H1 (cell line): ENCODE data around the gene CHPT1. TPM values are rescaled to one million over a fixed set of nuclear protein-coding genes. Genes with fewer than 3 reads are reported as not detected.

Experiments
- CTCF ChIA-PET: fragments of 300-600 bp; sonication (Branson Sonifier 250); formaldehyde crosslinking; loops from one replicate; lab custom pipeline; 2021; ENCODE audit not compliant: partially characterized antibody; lab: Charles Lee
- POLR2A ChIA-PET: fragments of 300-600 bp; sonication (Branson Sonifier 250); formaldehyde crosslinking; loops from one replicate; lab custom pipeline; 2021; ENCODE audit warnings: inconsistent platforms; ENCODE audit not compliant: partially characterized antibody; lab: Charles Lee
- DNase-seq, 2 experiments: peaks; one replicate each; pipeline versions ENCODE4 v3.0.0 to v3.0.0-alpha.2; 2010 to 2022; ENCODE audit warnings: low spot score in 2 of 2, low read depth in 1 of 2, mixed read lengths in 1 of 2
- FAIRE-seq: peaks from 2 replicates; lab custom pipeline; 2011; peaks lifted over from hg19 to GRCh38; lab: Jason Lieb, UNC
- H2AFZ ChIP-seq: 2 replicates; pipeline ENCODE4 v1.8.1; 2012; ENCODE audit warnings: low read length, inconsistent platforms
- H2AK5ac ChIP-seq: 2 replicates; pipeline ENCODE4 v1.6.1; 2013; ENCODE audit warnings: low read depth, low read length
- H2BK120ac ChIP-seq: replicated peaks from 2 replicates; pipeline ENCODE3; 2013; ENCODE audit warnings: low read depth, low read length, inconsistent platforms
- H2BK12ac ChIP-seq: 2 replicates; pipeline ENCODE4 v1.6.1; 2013; ENCODE audit warnings: low read depth, low read length
- H2BK15ac ChIP-seq: 2 replicates; pipeline ENCODE4 v1.6.1; 2013; ENCODE audit warnings: low read length
- H2BK20ac ChIP-seq: 2 replicates; pipeline ENCODE4 v1.6.1; 2013; ENCODE audit warnings: low read length
- H2BK5ac ChIP-seq: 2 replicates; pipeline ENCODE4 v1.6.1; 2013; ENCODE audit warnings: low read depth, low read length
- H3K14ac ChIP-seq: 2 replicates; pipeline ENCODE4 v1.6.1; 2013; ENCODE audit warnings: inconsistent platforms; ENCODE audit not compliant: insufficient read length
- H3K18ac ChIP-seq: 2 replicates; pipeline ENCODE4 v1.6.1; 2013; ENCODE audit warnings: low read length; ENCODE audit errors: extremely low read depth
- H3K23ac ChIP-seq: 2 replicates; pipeline ENCODE4 v1.6.1; 2013; ENCODE audit warnings: inconsistent platforms; ENCODE audit not compliant: insufficient read length
- H3K23me2 ChIP-seq: 2 replicates; pipeline ENCODE4 v1.6.1; 2013; ENCODE audit warnings: low read depth, low read length
- H3K27ac ChIP-seq: 2 replicates; pipeline ENCODE4 v1.6.1; 2011; ENCODE audit warnings: low read depth, low read length, inconsistent platforms
- H3K27me3 ChIP-seq, 4 experiments: replicated peaks in 1 of 4; 1 replicate in 1 of 4; 2 replicates in 3 of 4; pipeline versions ENCODE4 v1.6.1 to v1.8.1; 2011 to 2013; ENCODE audit warnings: low read length in 3 of 4, mild to moderate bottlenecking in 3 of 4, inconsistent platforms in 2 of 4, mixed read lengths in 2 of 4, moderate library complexity in 1 of 4; ENCODE audit not compliant: control insufficient read depth in 3 of 4, insufficient read depth in 3 of 4; ENCODE audit errors: extremely low read depth in 1 of 4
- H3K36me3 ChIP-seq, 4 experiments: 2 replicates each; pipeline versions ENCODE4 v1.6.1 to v1.8.1; 2011 to 2013; ENCODE audit warnings: mild to moderate bottlenecking in 4 of 4, low read length in 3 of 4, moderate library complexity in 2 of 4, control low read depth in 1 of 4, inconsistent platforms in 1 of 4; ENCODE audit not compliant: insufficient read depth in 4 of 4, control insufficient read depth in 2 of 4
- H3K4ac ChIP-seq: replicated peaks from 2 replicates; pipeline ENCODE3; 2013; ENCODE audit warnings: low read length, low read depth, mixed read lengths, inconsistent platforms; ENCODE audit not compliant: insufficient read length
- H3K4me1 ChIP-seq, 4 experiments: replicated peaks in 1 of 4; 1 replicate in 1 of 4; 2 replicates in 3 of 4; pipeline versions ENCODE4 v1.6.1 to v1.8.1; 2011 to 2013; ENCODE audit warnings: low read length in 3 of 4, inconsistent platforms in 2 of 4, mixed read lengths in 1 of 4; ENCODE audit not compliant: insufficient read depth in 4 of 4, control insufficient read depth in 3 of 4
- H3K4me2 ChIP-seq, 2 experiments: 2 replicates each; pipeline versions ENCODE4 v1.6.1 to v1.8.1; 2011 to 2013; ENCODE audit warnings: low read depth in 2 of 2, low read length in 2 of 2, control low read depth in 1 of 2, inconsistent platforms in 1 of 2, mild to moderate bottlenecking in 1 of 2; ENCODE audit not compliant: insufficient read depth in 1 of 2
- H3K4me3 ChIP-seq, 4 experiments: fragments of 200-600, 300-600 bp in 1 of 4; sonication (generic), shearing (Covaris generic), sonication (Bioruptor Twin) in 1 of 4; 2 replicates each; pipeline versions ENCODE4 v1.5.1 to v1.8.1; 2011 to 2016; ENCODE audit warnings: low read length in 4 of 4, low read depth in 3 of 4, control low read depth in 2 of 4, inconsistent platforms in 2 of 4, mild to moderate bottlenecking in 2 of 4, mixed read lengths in 1 of 4, moderate library complexity in 1 of 4; ENCODE audit not compliant: insufficient read depth in 2 of 4; ENCODE audit errors: extremely low read depth in 1 of 4
- H3K56ac ChIP-seq: replicated peaks from 2 replicates; pipeline ENCODE3; 2013; ENCODE audit warnings: low read depth, mild to moderate bottlenecking, mixed read lengths, low read length, inconsistent platforms; ENCODE audit not compliant: insufficient read length
- H3K79me1 ChIP-seq: 2 replicates; pipeline ENCODE4 v1.6.1; 2013; ENCODE audit warnings: low read depth, low read length, control low read depth
- H3K79me2 ChIP-seq, 2 experiments: 2 replicates each; pipeline versions ENCODE4 v1.6.1 to v1.8.1; 2012 to 2013; ENCODE audit warnings: low read length in 2 of 2, mild to moderate bottlenecking in 2 of 2, inconsistent platforms in 1 of 2; ENCODE audit not compliant: insufficient read depth in 2 of 2, control insufficient read depth in 1 of 2
- H3K9ac ChIP-seq, 4 experiments: replicated peaks in 1 of 4; 1 replicate in 1 of 4; 2 replicates in 3 of 4; pipeline versions ENCODE4 v1.6.1 to v1.8.1; 2011 to 2013; ENCODE audit warnings: low read depth in 3 of 4, low read length in 3 of 4, control low read depth in 2 of 4, mild to moderate bottlenecking in 2 of 4, moderate library complexity in 2 of 4, inconsistent platforms in 1 of 4; ENCODE audit errors: extremely low read depth in 1 of 4
- H3K9me3 ChIP-seq, 2 experiments: 2 replicates each; pipeline versions ENCODE4 v1.6.1 to v1.8.1; 2012 to 2013; ENCODE audit warnings: mild to moderate bottlenecking in 2 of 2, moderate library complexity in 2 of 2, control low read depth in 1 of 2, inconsistent platforms in 1 of 2, low read depth in 1 of 2, low read length in 1 of 2, mixed read lengths in 1 of 2; ENCODE audit not compliant: insufficient read depth in 2 of 2
- H4K20me1 ChIP-seq, 2 experiments: replicated peaks in 1 of 2; 2 replicates each; pipeline versions ENCODE3 to v1.8.1; 2011 to 2013; ENCODE audit warnings: inconsistent platforms in 2 of 2, low read length in 2 of 2, mild to moderate bottlenecking in 1 of 2; ENCODE audit not compliant: insufficient read depth in 2 of 2, control insufficient read depth in 1 of 2
- H4K5ac ChIP-seq: 2 replicates; pipeline ENCODE4 v1.6.1; 2013; ENCODE audit warnings: low read length, low read depth, mixed read lengths, inconsistent platforms; ENCODE audit not compliant: insufficient read length
- H4K8ac ChIP-seq: 2 replicates; pipeline ENCODE4 v1.8.0; 2013; ENCODE audit warnings: mild to moderate bottlenecking, moderate library complexity, low read length, inconsistent platforms; ENCODE audit not compliant: insufficient read depth; ENCODE audit errors: extremely low read depth
- H4K91ac ChIP-seq: replicated peaks from 2 replicates; pipeline ENCODE3; 2013; ENCODE audit warnings: low read length, mixed read lengths, inconsistent platforms; ENCODE audit not compliant: insufficient read length
- EZH2 ChIP-seq: fragments of 200-600 bp; sonication (generic); IDR thresholded peaks from 2 replicates; pipeline ENCODE4 v1.7.1; 2012; ENCODE audit warnings: low read depth, mild to moderate bottlenecking, moderate library complexity, low read length, inconsistent platforms; ENCODE audit not compliant: severe bottlenecking
- MAFK ChIP-seq: IDR thresholded peaks from 2 replicates; pipeline ENCODE4 v1.6.1; 2012; ENCODE audit warnings: low read depth, mild to moderate bottlenecking, improper control_type of control experiment, low read length
- NANOG ChIP-seq: IDR thresholded peaks from 2 replicates; pipeline ENCODE4 v1.6.1; 2011; ENCODE audit warnings: low read length, low read depth, mild to moderate bottlenecking, inconsistent platforms; ENCODE audit not compliant: insufficient read depth, poor library complexity, severe bottlenecking
- RFX5 ChIP-seq: IDR thresholded peaks from 2 replicates; pipeline ENCODE4 v1.6.1; 2011; ENCODE audit warnings: low read depth, low read length, improper control_type of control experiment, borderline replicate concordance
- TAF1 ChIP-seq: IDR thresholded peaks from 2 replicates; pipeline ENCODE4 v1.6.1; 2011; ENCODE audit warnings: mild to moderate bottlenecking, low read depth, low read length
- polyA plus RNA-seq, 7 experiments: library from polyadenylated mRNA; depleted of rRNA in 3 of 7; stranded (reverse) in 5 of 7; unstranded in 2 of 7; fragments of >200 nt in 5 of 7; fragments of 200-250 nt in 2 of 7; gene quantifications; 1 replicate in 5 of 7; 2 replicates in 1 of 7; 4 replicates in 1 of 7; pipeline versions ENCODE4 v1.2.1 to v1.2.3, GENCODE V29; 2011 to 2013; ENCODE audit warnings: missing spikeins in 2 of 7, mixed read lengths in 2 of 7
- total RNA-seq: library from RNA; stranded (reverse); fragmentation: NEBNext Ultra II Directional; extraction: Animal tissue kit (Norgen Biotek cat#: 25700); gene quantifications from 2 replicates; pipeline ENCODE4 v1.2.1, GENCODE V29; 2021
- TF ChIP-seq, protein P1 (sequence below): IDR thresholded peaks from 2 replicates; pipeline ENCODE4 v1.6.1; 2012; ENCODE audit warnings: low read length, inconsistent platforms

The CHPT1 gene
- total and polyA plus RNA-seq, 2 of the 8 experiments (the other 6 are each of a cell fraction or from before 2014, with no cell fraction given): 13.3 to 22.5 TPM

DNA sequence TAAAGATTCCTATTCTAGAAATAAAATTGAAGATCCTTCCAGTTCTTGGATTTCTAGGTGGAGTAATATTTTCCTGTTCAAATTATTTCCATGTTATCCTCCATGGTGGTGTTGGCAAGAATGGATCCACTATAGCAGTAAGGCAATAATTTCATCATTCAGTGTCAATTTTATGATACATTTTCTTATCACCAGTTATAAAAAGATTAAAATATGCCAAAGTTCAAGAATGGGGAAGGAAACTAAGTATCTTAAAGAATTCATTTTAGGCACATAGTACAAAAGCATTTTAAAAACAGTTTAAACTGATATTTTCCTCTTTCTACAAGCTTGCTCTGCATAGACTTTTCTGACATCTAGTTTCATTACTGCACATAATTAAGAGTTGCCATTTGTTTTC is 22.7 kb downstream of the CHPT1 start:
- no peak overlapping the region for H2BK5ac ChIP-seq
- H4K8ac ChIP-seq: no peak overlapping the region
- H3K9ac ChIP-seq: no peak overlapping the region
- no peak overlapping the region for H2BK15ac ChIP-seq
- no peaks in the 10 kb centered on the region; a peak in 1 of 8 replicates for H3K36me3 ChIP-seq
- no peak overlapping the region for H2BK120ac ChIP-seq
- no peaks in the 10 kb centered on the region for H3K4me1 ChIP-seq
- H3K18ac ChIP-seq: no peak overlapping the region
- H4K20me1 ChIP-seq: no peaks in the 10 kb centered on the region
- no peaks in the 10 kb centered on the region for H3K27me3 ChIP-seq
- no peak overlapping the region for H3K4ac ChIP-seq
- no peak for DNase-seq
- no peaks in the 10 kb centered on the region for H3K79me2 ChIP-seq
- H3K56ac ChIP-seq: no peak overlapping the region
- H3K23ac ChIP-seq: no peak overlapping the region
- no peaks in the 10 kb centered on the region for H3K9me3 ChIP-seq
- H3K14ac ChIP-seq: no peak overlapping the region
- H3K4me2 ChIP-seq: no peak overlapping the region
- no peak overlapping the region for H4K91ac ChIP-seq
- H2BK20ac ChIP-seq: no peak overlapping the region
- CTCF ChIA-PET: interaction anchor here (0.6 kb wide), 1 partner anchor 307 kb away, joined by 3 read pairs; no protein-coding TSS in a partner anchor
- H2AK5ac ChIP-seq: no peak overlapping the region
- H3K27ac ChIP-seq: no peak overlapping the region
- H2BK12ac ChIP-seq: no peak overlapping the region
- POLR2A ChIA-PET: no interaction called here
- FAIRE-seq: no peak
- no peak overlapping the region for H4K5ac ChIP-seq
- no peaks in the 10 kb centered on the region for H3K79me1 ChIP-seq
- TF ChIP-seq RFX5 (no peak), MAFK (no peak), TAF1 (no peak), NANOG (no peak), EZH2 (no peak)
- TF ChIP-seq, protein P1, sequence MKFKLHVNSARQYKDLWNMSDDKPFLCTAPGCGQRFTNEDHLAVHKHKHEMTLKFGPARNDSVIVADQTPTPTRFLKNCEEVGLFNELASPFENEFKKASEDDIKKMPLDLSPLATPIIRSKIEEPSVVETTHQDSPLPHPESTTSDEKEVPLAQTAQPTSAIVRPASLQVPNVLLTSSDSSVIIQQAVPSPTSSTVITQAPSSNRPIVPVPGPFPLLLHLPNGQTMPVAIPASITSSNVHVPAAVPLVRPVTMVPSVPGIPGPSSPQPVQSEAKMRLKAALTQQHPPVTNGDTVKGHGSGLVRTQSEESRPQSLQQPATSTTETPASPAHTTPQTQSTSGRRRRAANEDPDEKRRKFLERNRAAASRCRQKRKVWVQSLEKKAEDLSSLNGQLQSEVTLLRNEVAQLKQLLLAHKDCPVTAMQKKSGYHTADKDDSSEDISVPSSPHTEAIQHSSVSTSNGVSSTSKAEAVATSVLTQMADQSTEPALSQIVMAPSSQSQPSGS: no peak
- H3K4me3 ChIP-seq: no peak overlapping the region
- H2AFZ ChIP-seq: no peak overlapping the region
- H3K23me2 ChIP-seq: no peaks in the 10 kb centered on the region
